Measurements from ENCODE around the gene CDK9.

Gene CDK9

GRCh38 chr9:127785933-127786772 is at the start of gene CDK9:
Gene CDK9, plus strand, starts transcription at chr9:127786034. Its CDS starts 115 bp downstream, at chr9:127786149.
- peak; percentile 93 for DNase-seq (ENCODE audit: low read depth)
- peak within 1 kb of the TSS; percentile 79 for H3K4me3 ChIP-seq (ENCODE audit: low read length)
- no peak for TF ChIP-seq CTCF (IDR thresholded peaks at IDR 0.05; ENCODE audit: insufficient read depth, low read depth, low read length, missing control alignments)

GRCh38 chr9:127738666-127739065 is 47.2 kb upstream of the CDK9 start:
- TF ChIP-seq CTCF (IDR thresholded peaks at IDR 0.05; ENCODE audit: insufficient read depth, low read depth, low read length, missing control alignments), result no peak
- H3K4me3 ChIP-seq (ENCODE audit: low read length), result no peak overlapping the region
- DNase-seq (ENCODE audit: low read depth), result no peak

GRCh38 chr9:127739614-127740330 is 46.1 kb upstream of the CDK9 start:
- H3K4me3 ChIP-seq (ENCODE audit: low read length), result no peak overlapping the region
- peak; percentile 69 for DNase-seq (ENCODE audit: low read depth)
- no peak for TF ChIP-seq CTCF (IDR thresholded peaks at IDR 0.05; ENCODE audit: insufficient read depth, low read depth, low read length, missing control alignments)

- DNase-seq (ENCODE audit: low read depth), result peak; percentile 37
- no peak for TF ChIP-seq CTCF (IDR thresholded peaks at IDR 0.05; ENCODE audit: insufficient read depth, low read depth, low read length, missing control alignments)
- H3K4me3 ChIP-seq (ENCODE audit: low read length), result no peak overlapping the region
Observed at GRCh38 chr9:127741831-127742434, 43.9 kb upstream of the CDK9 start.

- DNase-seq (ENCODE audit: low read depth), result peak; percentile 72
- H3K4me3 ChIP-seq (ENCODE audit: low read length), result no peak overlapping the region
- no peak for TF ChIP-seq CTCF (IDR thresholded peaks at IDR 0.05; ENCODE audit: insufficient read depth, low read depth, low read length, missing control alignments)
Observed at GRCh38 chr9:127742435-127743088, 43.3 kb upstream of the CDK9 start.

GRCh38 chr9:127744398-127745110 is 41.3 kb upstream of the CDK9 start:
- no peak overlapping the region for H3K4me3 ChIP-seq (ENCODE audit: low read length)
- no peak for TF ChIP-seq CTCF (IDR thresholded peaks at IDR 0.05; ENCODE audit: insufficient read depth, low read depth, low read length, missing control alignments)
- DNase-seq (ENCODE audit: low read depth), result no peak
